ENCODE data around the gene ISM1. TPM values are rescaled to one million over a fixed set of nuclear protein-coding genes. Genes with fewer than 3 reads are reported as not detected.

Gene ISM1
- total RNA-seq, 2 donors from 2014 or later: 0.09 to 0.34 TPM

- H3K27ac Mint-ChIP-seq: no peak overlapping the region
- peaks cover 29% of the 10 kb centered on the region for H3K36me3 Mint-ChIP-seq (ENCODE audit: low read depth)
- H3K9me3 Mint-ChIP-seq: no peaks in the 10 kb centered on the region
- H3K27me3 Mint-ChIP-seq: no peaks in the 10 kb centered on the region
- no peak for ATAC-seq (replicated peaks)
- H3K4me3 Mint-ChIP-seq: no peak overlapping the region
- H3K4me1 Mint-ChIP-seq: no peaks in the 10 kb centered on the region
Measured at GRCh38 chr20:13276945-13277541, 56.0 kb downstream of the ISM1 start.

GRCh38 chr20:13277663-13278295 is 56.7 kb downstream of the ISM1 start:
- ATAC-seq (replicated peaks): no peak
- Mint-ChIP-seq H3K27ac (no peak overlapping the region), H3K27me3 (no peaks in the 10 kb centered on the region), H3K36me3 (ENCODE audit: low read depth) (peaks cover 24% of the 10 kb centered on the region), H3K9me3 (no peaks in the 10 kb centered on the region), H3K4me1 (no peaks in the 10 kb centered on the region), H3K4me3 (no peak overlapping the region)

GRCh38 chr20:13278812-13279570 is 57.9 kb downstream of the ISM1 start:
- ATAC-seq (replicated peaks): no peak
- peaks cover 20% of the 10 kb centered on the region for H3K36me3 Mint-ChIP-seq (ENCODE audit: low read depth)
- no peak overlapping the region for H3K27ac Mint-ChIP-seq
- no peaks in the 10 kb centered on the region for H3K4me1 Mint-ChIP-seq
- no peaks in the 10 kb centered on the region for H3K9me3 Mint-ChIP-seq
- no peak overlapping the region for H3K4me3 Mint-ChIP-seq
- no peaks in the 10 kb centered on the region for H3K27me3 Mint-ChIP-seq

GRCh38 chr20:13280609-13281324 is 59.7 kb downstream of the ISM1 start:
- ATAC-seq (replicated peaks): no peak
- H3K27ac Mint-ChIP-seq: no peak overlapping the region
- H3K27me3 Mint-ChIP-seq: no peaks in the 10 kb centered on the region
- H3K36me3 Mint-ChIP-seq (ENCODE audit: low read depth): peaks cover 19% of the 10 kb centered on the region
- H3K4me1 Mint-ChIP-seq: no peaks in the 10 kb centered on the region
- no peak overlapping the region for H3K4me3 Mint-ChIP-seq
- H3K9me3 Mint-ChIP-seq: no peaks in the 10 kb centered on the region

- no peak overlapping the region for H3K27ac Mint-ChIP-seq
- H3K4me3 Mint-ChIP-seq: no peak overlapping the region
- H3K36me3 Mint-ChIP-seq (ENCODE audit: low read depth): peaks cover 14% of the 10 kb centered on the region
- no peaks in the 10 kb centered on the region for H3K27me3 Mint-ChIP-seq
- no peaks in the 10 kb centered on the region for H3K9me3 Mint-ChIP-seq
- no peaks in the 10 kb centered on the region for H3K4me1 Mint-ChIP-seq
- ATAC-seq (replicated peaks): no peak
Measured at GRCh38 chr20:13283869-13284829, 63.1 kb downstream of the ISM1 start.

- Mint-ChIP-seq H3K27ac (no peak overlapping the region), H3K9me3 (no peaks in the 10 kb centered on the region), H3K4me1 (no peaks in the 10 kb centered on the region), H3K36me3 (ENCODE audit: low read depth) (peaks cover 16% of the 10 kb centered on the region), H3K4me3 (no peak overlapping the region), H3K27me3 (no peaks in the 10 kb centered on the region)
- ATAC-seq (replicated peaks): no peak
Measured at GRCh38 chr20:13284830-13285229, 63.8 kb downstream of the ISM1 start.

- no peak overlapping the region for H3K4me3 Mint-ChIP-seq
- no peak overlapping the region for H3K27ac Mint-ChIP-seq
- peaks cover 22% of the 10 kb centered on the region for H3K36me3 Mint-ChIP-seq (ENCODE audit: low read depth)
- no peaks in the 10 kb centered on the region for H3K9me3 Mint-ChIP-seq
- no peaks in the 10 kb centered on the region for H3K27me3 Mint-ChIP-seq
- no peak for ATAC-seq (replicated peaks)
- H3K4me1 Mint-ChIP-seq: no peaks in the 10 kb centered on the region
Measured at GRCh38 chr20:13285408-13285807, 64.3 kb downstream of the ISM1 start.

- Mint-ChIP-seq H3K27ac (no peak overlapping the region), H3K4me1 (no peaks in the 10 kb centered on the region), H3K4me3 (no peak overlapping the region), H3K36me3 (ENCODE audit: low read depth) (peaks cover 22% of the 10 kb centered on the region), H3K27me3 (no peaks in the 10 kb centered on the region), H3K9me3 (no peaks in the 10 kb centered on the region)
- ATAC-seq (replicated peaks): no peak
Measured at GRCh38 chr20:13286052-13286451, 65.0 kb downstream of the ISM1 start.

- Mint-ChIP-seq H3K27ac (no peak overlapping the region), H3K4me1 (no peaks in the 10 kb centered on the region), H3K36me3 (ENCODE audit: low read depth) (peaks cover 22% of the 10 kb centered on the region), H3K27me3 (no peaks in the 10 kb centered on the region), H3K4me3 (no peak overlapping the region), H3K9me3 (no peaks in the 10 kb centered on the region)
- ATAC-seq (replicated peaks): no peak
Measured at GRCh38 chr20:13286607-13287006, 65.5 kb downstream of the ISM1 start.

GRCh38 chr20:13288357-13288756 is 67.3 kb downstream of the ISM1 start:
- ATAC-seq (replicated peaks): no peak
- H3K4me3 Mint-ChIP-seq: no peak overlapping the region

GRCh38 chr20:13289031-13289430 is 68.0 kb downstream of the ISM1 start:
- Mint-ChIP-seq H3K4me3 (no peak overlapping the region), H3K36me3 (ENCODE audit: low read depth) (peaks cover 39% of the 10 kb centered on the region), H3K9me3 (no peaks in the 10 kb centered on the region), H3K27me3 (no peaks in the 10 kb centered on the region), H3K4me1 (no peaks in the 10 kb centered on the region), H3K27ac (no peak overlapping the region)
- no peak for ATAC-seq (replicated peaks)

More at GRCh38 chr20:13288357-13288756, 67.3 kb downstream of the ISM1 start:
- no peak overlapping the region for H3K27ac Mint-ChIP-seq
- no peaks in the 10 kb centered on the region for H3K4me1 Mint-ChIP-seq
- no peaks in the 10 kb centered on the region for H3K9me3 Mint-ChIP-seq
- peaks cover 35% of the 10 kb centered on the region for H3K36me3 Mint-ChIP-seq (ENCODE audit: low read depth)
- no peaks in the 10 kb centered on the region for H3K27me3 Mint-ChIP-seq

GRCh38 chr20:13290724-13291123 is 69.7 kb downstream of the ISM1 start:
- H3K4me3 Mint-ChIP-seq: no peak overlapping the region
- H3K36me3 Mint-ChIP-seq (ENCODE audit: low read depth): peaks cover 39% of the 10 kb centered on the region
- H3K27me3 Mint-ChIP-seq: no peaks in the 10 kb centered on the region
- ATAC-seq (replicated peaks): no peak
- no peaks in the 10 kb centered on the region for H3K9me3 Mint-ChIP-seq
- H3K27ac Mint-ChIP-seq: no peak overlapping the region
- H3K4me1 Mint-ChIP-seq: no peaks in the 10 kb centered on the region

GRCh38 chr20:13291157-13291556 is 70.1 kb downstream of the ISM1 start:
- Mint-ChIP-seq H3K36me3 (ENCODE audit: low read depth) (peaks cover 39% of the 10 kb centered on the region), H3K27ac (no peak overlapping the region), H3K4me3 (no peak overlapping the region), H3K4me1 (no peaks in the 10 kb centered on the region), H3K27me3 (no peaks in the 10 kb centered on the region), H3K9me3 (no peaks in the 10 kb centered on the region)
- ATAC-seq (replicated peaks): no peak
